ENCODE data around the gene PCGF3.

- TF ChIP-seq CTCF (conservative IDR thresholded peaks at IDR 0.05; ENCODE audit: low read depth, low read length) (no peak), EZH2 (IDR thresholded peaks at IDR 0.05; ENCODE audit: borderline replicate concordance, low read depth, low read length, poor library complexity, severe bottlenecking) (no peak)
Observed at GRCh38 chr4:703336-704197, 2.1 kb upstream of the PCGF3 start.

Measured in A673 (cell line).